Measurements from ENCODE around the gene PKP4.

Gene PKP4

DNA sequence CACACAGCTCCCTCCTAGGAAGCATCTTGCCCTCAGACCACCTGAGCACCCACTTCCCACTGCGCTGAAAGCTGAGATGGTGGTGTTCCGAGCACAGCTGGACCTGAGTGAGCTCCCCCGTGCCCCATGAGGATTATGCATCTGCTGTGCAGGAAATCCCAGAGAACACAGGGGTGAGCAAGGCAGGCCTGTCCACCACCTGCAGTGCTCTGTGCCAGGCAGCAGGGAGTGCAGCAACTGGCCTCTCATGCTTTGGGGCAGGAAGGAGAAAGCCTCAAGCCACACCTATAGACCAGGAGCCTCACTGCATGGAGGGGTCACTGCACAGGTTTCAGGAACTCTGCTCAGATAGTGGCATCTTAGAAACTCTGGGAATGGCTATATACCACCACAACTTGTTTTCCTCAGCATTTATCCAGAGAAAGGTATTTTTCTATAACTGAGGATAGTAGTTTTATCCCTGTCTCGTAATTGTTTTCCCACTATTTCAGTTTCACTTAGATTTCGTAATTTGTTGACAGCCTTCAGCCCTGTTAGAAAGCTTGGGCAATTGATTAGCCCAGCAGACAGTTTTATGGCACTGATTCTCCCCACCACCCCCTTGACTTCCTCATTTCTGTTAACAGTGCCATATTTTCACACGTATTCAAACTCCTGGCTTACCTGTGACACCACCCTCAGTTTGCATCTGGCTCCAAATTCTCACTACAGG is 194.1 kb downstream of the PKP4 start:
- no peak overlapping the region for H3K27ac ChIP-seq (ENCODE audit: low read depth, low read length, poor library complexity, severe bottlenecking)

GRCh38 chr2:158651358-158652057 is 194.8 kb downstream of the PKP4 start:
- H3K4me2 ChIP-seq (ENCODE audit: low read length), result no peak overlapping the region
- TF ChIP-seq EZH2 (IDR thresholded peaks at IDR 0.05; ENCODE audit: borderline replicate concordance, low read length), result no peak
- no peak for TF ChIP-seq CTCF (IDR thresholded peaks at IDR 0.05; ENCODE audit: low read length)
- no peaks in the 10 kb centered on the region for H3K79me2 ChIP-seq (ENCODE audit: insufficient read depth, low read length)

More for the DNA sequence above, 194.1 kb downstream of the PKP4 start:
- no peaks in the 10 kb centered on the region for H3K36me3 ChIP-seq (ENCODE audit: insufficient read depth, low read length)
- H3K4me2 ChIP-seq (ENCODE audit: low read length), result no peak overlapping the region
- H4K20me1 ChIP-seq (ENCODE audit: insufficient read depth, low read length), result no peaks in the 10 kb centered on the region
- H3K4me3 ChIP-seq (ENCODE audit: low read depth, low read length, poor library complexity, severe bottlenecking), result no peak overlapping the region
- no peaks in the 10 kb centered on the region for H3K27me3 ChIP-seq (ENCODE audit: insufficient read depth, low read length)
- no peak for TF ChIP-seq CTCF (IDR thresholded peaks at IDR 0.05; ENCODE audit: low read length)
- no peak for TF ChIP-seq EZH2 (IDR thresholded peaks at IDR 0.05; ENCODE audit: borderline replicate concordance, low read length)
- H3K9me3 ChIP-seq (ENCODE audit: low read length), result no peaks in the 10 kb centered on the region
- H3K9ac ChIP-seq (ENCODE audit: low read length), result no peak overlapping the region
- no peaks in the 10 kb centered on the region for H3K79me2 ChIP-seq (ENCODE audit: insufficient read depth, low read length)
- no peaks in the 10 kb centered on the region for H3K9me2 ChIP-seq (ENCODE audit: low read depth, low read length)
- H3K4me1 ChIP-seq (ENCODE audit: insufficient read depth, low read length, severe bottlenecking), result no peaks in the 10 kb centered on the region
- H3F3A ChIP-seq (ENCODE audit: insufficient read depth, low read length), result no peaks in the 10 kb centered on the region
- no peak overlapping the region for H2AFZ ChIP-seq (ENCODE audit: low read length)

DNA sequence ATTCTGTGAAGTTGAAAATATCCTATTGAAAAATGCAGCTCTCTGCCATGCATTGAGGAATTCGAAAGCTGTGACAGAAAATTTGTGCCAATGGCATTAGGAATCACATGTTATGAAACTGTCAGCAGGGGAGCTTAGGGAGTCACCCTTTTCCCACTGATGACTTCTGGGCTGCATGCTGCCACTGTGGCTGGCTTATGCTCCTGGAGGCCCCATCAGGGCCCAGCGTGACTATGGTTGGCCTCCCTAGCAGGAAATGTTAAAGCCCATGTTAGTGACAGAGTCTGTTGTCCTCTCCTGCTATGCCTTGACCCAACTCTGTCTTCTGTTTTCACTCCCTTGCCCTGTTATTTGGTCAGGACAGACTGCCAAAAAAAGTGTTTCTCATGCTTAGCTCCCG is 198.9 kb downstream of the PKP4 start:
- Histone ChIP-seq H2AFZ (ENCODE audit: low read length) (no peak overlapping the region), H3K27ac (ENCODE audit: low read depth, low read length, poor library complexity, severe bottlenecking) (no peak overlapping the region), H3K9ac (ENCODE audit: low read length) (no peak overlapping the region), H4K20me1 (ENCODE audit: insufficient read depth, low read length) (no peaks in the 10 kb centered on the region), H3K4me1 (ENCODE audit: insufficient read depth, low read length, severe bottlenecking) (no peaks in the 10 kb centered on the region), H3K4me2 (ENCODE audit: low read length) (no peak overlapping the region), H3K27me3 (ENCODE audit: insufficient read depth, low read length) (no peaks in the 10 kb centered on the region), H3K79me2 (ENCODE audit: insufficient read depth, low read length) (no peaks in the 10 kb centered on the region), H3K9me3 (ENCODE audit: low read length) (no peaks in the 10 kb centered on the region), H3K4me3 (ENCODE audit: low read depth, low read length, poor library complexity, severe bottlenecking) (no peak overlapping the region), H3K9me2 (ENCODE audit: low read depth, low read length) (no peaks in the 10 kb centered on the region), H3K36me3 (ENCODE audit: insufficient read depth, low read length) (no peaks in the 10 kb centered on the region), H3F3A (ENCODE audit: insufficient read depth, low read length) (no peaks in the 10 kb centered on the region)
- TF ChIP-seq EZH2 (IDR thresholded peaks at IDR 0.05; ENCODE audit: borderline replicate concordance, low read length), result no peak
- no peak for TF ChIP-seq CTCF (IDR thresholded peaks at IDR 0.05; ENCODE audit: low read length)

More at GRCh38 chr2:158651358-158652057, 194.8 kb downstream of the PKP4 start:
- no peaks in the 10 kb centered on the region for H3K9me3 ChIP-seq (ENCODE audit: low read length)
- H2AFZ ChIP-seq (ENCODE audit: low read length), result no peak overlapping the region
- no peak overlapping the region for H3K27ac ChIP-seq (ENCODE audit: low read depth, low read length, poor library complexity, severe bottlenecking)
- no peaks in the 10 kb centered on the region for H4K20me1 ChIP-seq (ENCODE audit: insufficient read depth, low read length)
- no peak overlapping the region for H3K4me3 ChIP-seq (ENCODE audit: low read depth, low read length, poor library complexity, severe bottlenecking)
- no peaks in the 10 kb centered on the region for H3K27me3 ChIP-seq (ENCODE audit: insufficient read depth, low read length)
- H3F3A ChIP-seq (ENCODE audit: insufficient read depth, low read length), result no peaks in the 10 kb centered on the region
- no peaks in the 10 kb centered on the region for H3K9me2 ChIP-seq (ENCODE audit: low read depth, low read length)
- no peaks in the 10 kb centered on the region for H3K36me3 ChIP-seq (ENCODE audit: insufficient read depth, low read length)
- no peaks in the 10 kb centered on the region for H3K4me1 ChIP-seq (ENCODE audit: insufficient read depth, low read length, severe bottlenecking)
- no peak overlapping the region for H3K9ac ChIP-seq (ENCODE audit: low read length)
